GM18951 (cell line): ENCODE data around the gene OXSR1.
"Not testable (repeated sequence)": the region's sequence is repeated elsewhere in the genome, so short reads cannot be mapped to it uniquely, and the experiment has no call there.

Source experiments
- POLR2A ChIP-seq: IDR thresholded peaks from 4 replicates; pipeline ENCODE4 v1.6.1; 2011; ENCODE audit warnings: mild to moderate bottlenecking; ENCODE audit not compliant: insufficient read length, insufficient read depth; ENCODE audit errors: extremely low read depth
- in situ Hi-C: fragments of 300-500 bp; cut with MboI; formaldehyde crosslinking; loops from one replicate; pipeline ENCODE4 v1.12.0; 2022; ENCODE audit warnings: low sequenced_read_pairs, mixed read lengths, inconsistent platforms; ENCODE audit not compliant: unreplicated experiment

OXSR1 gene

DNA sequence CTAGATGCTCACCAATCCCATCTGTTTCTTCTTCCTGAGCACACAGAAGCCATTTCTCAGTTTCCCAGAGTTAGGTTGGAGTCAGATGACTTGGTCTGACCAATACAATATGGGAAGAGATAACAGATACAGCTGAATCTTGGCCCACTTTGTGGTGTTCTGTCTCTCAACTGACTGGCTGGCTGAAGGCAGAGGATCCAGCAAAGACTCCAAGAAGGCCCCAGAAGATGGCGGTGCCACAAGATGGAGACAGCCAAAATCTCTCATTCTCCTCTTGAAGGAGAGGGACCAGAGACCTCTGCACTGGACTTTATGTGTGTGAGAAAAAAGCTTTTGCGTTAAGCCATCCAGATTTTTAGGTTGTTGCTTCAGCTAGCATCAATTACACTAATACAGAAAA is 8.2 kb upstream of the OXSR1 start:
- in situ Hi-C loops: no loop called here
- no peak for TF ChIP-seq POLR2A

DNA sequence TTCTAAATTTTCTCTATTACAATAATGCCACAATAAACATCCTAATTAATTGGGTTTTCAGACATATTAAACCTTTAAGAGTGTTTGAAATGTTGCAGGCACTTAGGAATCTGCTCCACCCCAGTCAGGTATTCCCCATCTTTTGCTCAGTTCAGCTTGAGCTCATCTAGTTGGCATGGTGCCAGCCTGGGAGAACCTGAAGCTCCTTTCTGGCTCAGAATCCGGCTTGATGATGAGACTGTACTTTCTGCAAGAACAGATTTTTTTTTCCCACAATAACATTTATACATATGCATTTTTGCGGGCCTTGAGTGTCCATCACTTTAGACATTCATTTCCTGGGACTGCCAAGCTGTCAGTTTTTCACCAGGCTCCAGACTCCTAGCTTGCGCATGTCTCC is 7.7 kb upstream of the OXSR1 start:
- TF ChIP-seq POLR2A: no peak
- in situ Hi-C loops: no loop called here

- no peak for TF ChIP-seq POLR2A
Observed at GRCh38 chr3:38158472-38158871, 6.9 kb upstream of the OXSR1 start.

GRCh38 chr3:38160704-38161103 is 4.6 kb upstream of the OXSR1 start:
- in situ Hi-C loops: not testable (repeated sequence)

More at GRCh38 chr3:38158472-38158871, 6.9 kb upstream of the OXSR1 start:
- in situ Hi-C loops: no loop called here

DNA sequence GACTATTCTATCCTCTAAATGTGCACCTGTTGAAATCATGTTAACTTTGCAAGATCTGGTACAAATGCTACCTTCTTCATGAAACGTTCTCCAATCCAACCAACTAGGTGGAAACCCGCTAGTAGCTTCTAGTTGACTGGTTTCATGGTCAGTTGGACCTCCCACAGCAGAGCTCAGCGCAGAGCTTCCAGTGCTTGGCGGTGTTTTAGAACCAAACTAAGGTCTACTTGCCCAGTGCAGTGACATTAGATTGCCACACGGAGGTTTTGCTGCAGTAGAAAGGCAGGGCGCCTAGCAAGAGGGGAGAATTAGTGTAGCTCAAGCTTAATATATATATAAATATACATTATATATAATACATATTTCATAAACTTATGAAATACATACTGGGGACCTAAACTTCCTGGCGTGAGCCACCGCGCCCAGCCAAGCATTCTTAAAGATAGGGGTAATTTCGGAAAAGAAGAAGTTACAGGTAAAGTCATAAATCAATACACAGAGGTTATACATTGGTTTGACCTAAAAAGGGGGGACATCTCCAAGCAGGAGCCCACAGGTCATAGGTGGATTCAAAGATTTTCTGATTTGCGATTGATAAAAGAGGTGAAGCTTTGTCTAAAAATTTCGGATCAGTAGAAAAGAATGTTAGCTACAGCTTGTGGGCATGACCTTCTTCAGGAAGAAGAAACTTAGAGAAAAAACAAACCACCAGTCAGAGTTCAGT is 2.1 kb upstream of the OXSR1 start:
- TF ChIP-seq POLR2A: no peak
- in situ Hi-C loops: no loop called here

- in situ Hi-C loops: no loop called here
Observed at GRCh38 chr3:38163841-38164642, 1.3 kb upstream of the OXSR1 start.

GRCh38 chr3:38164643-38164951 is 740 bp upstream of the OXSR1 start:
- in situ Hi-C loops: no loop called here
- TF ChIP-seq POLR2A: no peak

More at GRCh38 chr3:38163841-38164642, 1.3 kb upstream of the OXSR1 start:
- no peak for TF ChIP-seq POLR2A

DNA sequence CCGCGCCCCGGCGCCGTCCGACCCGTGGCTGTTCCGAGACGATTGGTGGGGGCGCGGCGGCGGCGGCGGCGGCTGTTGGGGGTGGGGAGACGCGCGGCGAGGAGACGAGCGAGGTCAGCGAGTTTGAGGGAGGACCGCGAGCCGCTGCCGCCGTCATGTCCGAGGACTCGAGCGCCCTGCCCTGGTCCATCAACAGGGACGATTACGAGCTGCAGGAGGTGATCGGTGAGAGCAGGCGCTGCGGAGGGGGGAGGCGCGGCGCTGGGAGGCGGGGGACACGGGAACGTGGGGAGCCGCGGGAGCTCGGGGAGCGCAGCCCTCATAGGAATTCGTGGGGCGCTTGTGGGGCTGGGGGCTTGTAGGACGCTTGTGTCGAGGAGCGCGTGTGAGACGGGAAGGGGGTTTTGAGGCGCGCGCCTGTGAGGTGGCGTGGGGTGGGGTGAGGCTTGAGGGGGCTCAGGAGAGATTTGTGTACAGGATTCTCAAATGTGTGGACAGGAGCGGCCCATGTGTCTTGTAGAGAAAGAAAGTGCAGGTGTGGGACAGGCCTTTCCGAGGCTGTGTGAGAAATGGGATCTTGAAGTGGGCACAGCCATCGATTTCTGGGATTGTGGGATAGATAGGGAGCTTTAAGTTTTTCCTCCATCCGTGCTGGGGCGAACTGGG is 518 bp downstream of the OXSR1 start:
- in situ Hi-C loops: no loop called here
- no peak for TF ChIP-seq POLR2A

- no peak for TF ChIP-seq POLR2A
- in situ Hi-C loops: no loop called here
Observed at GRCh38 chr3:38167591-38167990, 2.3 kb downstream of the OXSR1 start.

DNA sequence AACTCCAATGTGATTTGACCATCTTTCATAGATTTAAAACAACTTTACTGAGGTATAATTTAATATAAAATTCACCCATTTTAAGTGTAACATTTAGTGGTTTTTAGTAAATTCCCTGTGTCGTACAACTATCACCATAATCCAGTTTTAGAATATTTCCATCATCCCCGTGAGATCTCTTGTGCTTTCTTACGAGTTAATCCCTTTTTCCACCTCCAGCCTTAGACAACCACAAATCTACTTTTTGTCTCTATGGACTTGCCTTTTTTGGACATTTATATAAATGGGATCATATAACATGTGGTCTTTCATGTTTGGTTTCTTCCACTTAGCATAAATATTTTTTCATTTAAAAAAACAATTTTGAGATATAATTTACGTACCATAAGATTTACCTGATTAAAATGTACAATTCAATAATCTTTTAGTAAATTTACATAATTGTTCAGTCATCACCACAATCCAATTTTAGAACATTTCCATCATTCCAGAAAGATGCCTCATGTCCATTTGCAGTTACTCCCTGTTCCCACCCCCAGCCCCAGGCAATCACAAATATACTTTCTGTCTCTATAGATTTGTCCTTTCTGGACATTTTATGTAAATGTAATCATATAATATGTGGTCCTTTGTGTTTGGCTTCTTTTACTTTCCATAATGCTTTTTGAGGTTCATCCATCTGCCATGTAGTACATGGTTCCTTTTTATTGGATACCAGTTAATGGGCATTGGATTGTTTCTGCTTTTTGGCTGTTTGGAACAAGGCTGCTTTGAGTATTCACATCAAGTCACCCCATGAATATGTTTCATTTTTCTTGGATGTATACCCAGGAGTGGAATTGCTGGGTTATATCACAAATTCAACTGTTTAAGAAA is 3.1 kb downstream of the OXSR1 start:
- no peak for TF ChIP-seq POLR2A
- in situ Hi-C loops: no loop called here

DNA sequence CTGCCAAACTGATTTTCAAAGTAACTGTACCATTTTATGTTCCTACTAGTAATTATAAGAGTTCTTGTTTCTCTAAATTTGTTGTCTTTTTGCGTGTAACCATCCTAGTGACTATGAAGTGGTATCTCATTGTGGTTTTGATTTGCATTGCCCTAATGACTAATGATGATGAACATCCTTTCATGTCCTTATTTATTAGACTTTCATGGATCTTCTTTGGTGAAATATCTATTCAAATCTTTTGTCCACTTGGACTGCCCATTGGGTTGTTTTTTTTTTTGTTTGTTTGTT is 3.6 kb downstream of the OXSR1 start:
- no peak for TF ChIP-seq POLR2A
- in situ Hi-C loops: no loop called here

- in situ Hi-C loops: no loop called here
- TF ChIP-seq POLR2A: no peak
Observed at GRCh38 chr3:38170722-38171121, 5.4 kb downstream of the OXSR1 start.

DNA sequence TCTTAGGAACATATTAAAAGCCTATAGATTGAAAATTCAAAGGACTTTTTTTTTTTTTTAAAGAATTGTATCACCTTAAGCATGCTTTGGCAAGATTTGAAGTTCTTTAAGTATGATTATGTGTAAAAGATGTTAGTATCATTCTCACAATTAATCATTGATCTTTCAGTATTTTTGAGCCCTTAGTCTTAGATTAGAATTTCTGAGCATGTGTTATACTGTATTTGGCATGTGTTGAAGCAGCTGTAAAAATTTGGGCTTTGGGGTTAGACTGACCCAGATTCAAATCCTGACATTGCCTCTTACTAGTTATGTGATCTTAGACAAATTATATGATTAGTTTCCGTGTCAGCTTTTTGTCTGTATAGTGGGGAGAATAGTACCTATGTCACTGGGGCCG is 6.3 kb downstream of the OXSR1 start:
- in situ Hi-C loops: no loop called here
- no peak for TF ChIP-seq POLR2A
